Transverse colon (tissue), 4 donors: ENCODE results near the gene ATXN2. TPM values are rescaled to one million over a fixed set of nuclear protein-coding genes. Genes with fewer than 3 reads are reported as not detected.

Experiments
- DNase-seq: peaks from one replicate; pipeline ENCODE4 v3.0.0-alpha.2; 2019
- H3K27ac ChIP-seq, 4 donors: fragments of 200-600 bp; sonication (generic); 2 replicates each; pipeline ENCODE4 v1.5.1; 2016 to 2018; ENCODE audit warnings: inconsistent platforms in 4 of 4
- H3K27me3 ChIP-seq: fragments of 200-600 bp; sonication (generic); 2 replicates; pipeline ENCODE4 v1.5.1; 2017; ENCODE audit warnings: inconsistent platforms
- H3K36me3 ChIP-seq, 4 donors: fragments of 200-600 bp; sonication (generic); 2 replicates each; pipeline ENCODE4 v1.5.1; 2017 to 2019; ENCODE audit warnings: inconsistent platforms in 4 of 4
- H3K4me1 ChIP-seq, 4 donors: fragments of 200-600 bp; sonication (generic); 2 replicates each; pipeline ENCODE4 v1.5.1; 2017 to 2020; ENCODE audit warnings: inconsistent platforms in 4 of 4
- H3K4me3 ChIP-seq, 4 donors: fragments of 200-600 bp; sonication (generic); 1 replicate in 1 of 4; 2 replicates in 3 of 4; pipeline versions ENCODE4 v1.5.1 to v1.6.1; 2017 to 2019; ENCODE audit warnings: inconsistent platforms in 4 of 4
- H3K9me3 ChIP-seq, 2 donors: fragments of 200-600 bp; sonication (generic); 2 replicates each; pipeline ENCODE4 v1.5.1; 2017 to 2019; ENCODE audit warnings: inconsistent platforms in 2 of 2
- CTCF ChIP-seq, 5 experiments: fragments of 200-600 bp in 3 of 5; fragments of 450-650 bp in 2 of 5; sonication (generic) in 3 of 5; IDR thresholded peaks; 1 replicate in 2 of 5; 2 replicates in 3 of 5; pipeline ENCODE4 v1.5.1; 2016 to 2017; ENCODE audit warnings: antibody characterized with exemption in 5 of 5, inconsistent platforms in 3 of 5, mild to moderate bottlenecking in 2 of 5, moderate library complexity in 1 of 5
- EP300 ChIP-seq: sonication (generic); formaldehyde crosslinking; IDR thresholded peaks from one replicate; pipeline ENCODE4 v1.6.1; 2017; ENCODE audit warnings: antibody characterized with exemption, low read depth
- POLR2A ChIP-seq: fragments of 450-650 bp; IDR thresholded peaks from one replicate; pipeline ENCODE4 v1.6.1; 2016; ENCODE audit warnings: antibody characterized with exemption, mild to moderate bottlenecking, moderate library complexity
- POLR2AphosphoS5 ChIP-seq, 3 donors: sonication (generic); formaldehyde crosslinking; IDR thresholded peaks; one replicate each; pipeline ENCODE4 v1.6.1; 2016; ENCODE audit warnings: antibody characterized with exemption in 3 of 3
- WGBS, 2 donors: methylation state at CpG; one replicate each; pipeline ENCODE4 v1.1.5; 2018; ENCODE audit warnings: low coverage in 1 of 2; 5-methylcytosine and 5-hydroxymethylcytosine counted together
- in situ Hi-C, 4 donors: fragments of 200-750 bp; cut with MboI; loops; one replicate each; pipeline versions ENCODE4 v1.15.0 to v1.15.1; 2017; ENCODE audit warnings: low sequenced_read_pairs in 3 of 4, low pct_ligation_motif_present in 1 of 4, low pct_unique_long_range_greater_than_20kb in 1 of 4
- intact Hi-C: fragments of 100-400 bp; cut with DNase I; formaldehyde crosslinking; loops from one replicate; pipeline ENCODE4 v1.15.1; 2023; ENCODE audit warnings: low total_unique reads
- total RNA-seq, 4 donors: library from RNA; depleted of rRNA; stranded (reverse); fragments of >200 nt; gene quantifications; one replicate each; pipeline ENCODE4 v1.1.0, GENCODE V29; 2016

ATXN2 gene
- total RNA-seq, 4 donors from 2014 or later, result 50.2 to 95.5 (median 83.2) TPM

GRCh38 chr12:111430433-111431353 lies 168.4 kb downstream of the ATXN2 start:
- Histone ChIP-seq H3K27me3 (no peaks in the 10 kb centered on the region), H3K27ac (peak overlapping the region; percentile 76 to 85 (median 80)), H3K9me3 (no peaks in the 10 kb centered on the region), H3K4me1 (peaks cover 73 to 100% (median 94%) of the 10 kb centered on the region in 4 donors), H3K4me3 (peak overlapping the region in 1 of 4 donors; percentile 0), H3K36me3 (no peaks in the 10 kb centered on the region)
- DNase-seq, result no peak
- intact Hi-C loops (no loop called here), in situ Hi-C loops (no loop called here)
- WGBS, 2 donors, result 35 to 44% methylated on average over 5 to 17 of the region's 17 CpGs
- no peak for TF ChIP-seq EP300
- no peak for TF ChIP-seq POLR2A
- TF ChIP-seq CTCF (IDR thresholded peaks at IDR 0.05), result no peak
- TF ChIP-seq POLR2AphosphoS5 (IDR thresholded peaks at IDR 0.05), result no peak

- H3K9me3 ChIP-seq, result no peaks in the 10 kb centered on the region
- in situ Hi-C loops (no loop called here), intact Hi-C loops (no loop called here)
- no peaks in the 10 kb centered on the region for H3K27me3 ChIP-seq
- H3K27ac ChIP-seq, result peak overlapping the region; percentile 76 to 85 (median 80)
- no peaks in the 10 kb centered on the region for H3K36me3 ChIP-seq
- 59 to 90% methylated on average over 7 to 20 of the region's 21 CpGs for WGBS, 2 donors
- peak overlapping the region in 1 of 4 donors; percentile 6 for H3K4me3 ChIP-seq
- no peak for DNase-seq
- peaks cover 70 to 100% (median 92%) of the 10 kb centered on the region in 4 donors for H3K4me1 ChIP-seq
- TF ChIP-seq POLR2A (no peak), EP300 (no peak), POLR2AphosphoS5 (IDR thresholded peaks at IDR 0.05) (no peak), CTCF (IDR thresholded peaks at IDR 0.05) (no peak)
Observed at GRCh38 chr12:111429828-111430432, 169.2 kb downstream of the ATXN2 start.

GRCh38 chr12:111428728-111429175 lies 170.4 kb downstream of the ATXN2 start:
- H3K4me1 ChIP-seq, result peaks cover 65 to 95% (median 86%) of the 10 kb centered on the region in 4 donors
- TF ChIP-seq EP300 (no peak), CTCF (IDR thresholded peaks at IDR 0.05) (no peak), POLR2A (no peak), POLR2AphosphoS5 (IDR thresholded peaks at IDR 0.05) (no peak)
- in situ Hi-C loops (no loop called here), intact Hi-C loops (no loop called here)
- H3K27me3 ChIP-seq, result no peaks in the 10 kb centered on the region
- no peaks in the 10 kb centered on the region for H3K36me3 ChIP-seq
- peak; percentile 70 for DNase-seq
- peak overlapping the region; percentile 76 to 85 (median 80) for H3K27ac ChIP-seq
- H3K9me3 ChIP-seq, result no peaks in the 10 kb centered on the region
- 26% methylated on average over 21 of the region's 21 CpGs; no CpG with 5 or more reads in 1 of the 2 donors for WGBS, 2 donors
- no peak overlapping the region for H3K4me3 ChIP-seq

GRCh38 chr12:111428081-111428727 lies 170.9 kb downstream of the ATXN2 start:
- Histone ChIP-seq H3K4me3 (no peak overlapping the region), H3K27me3 (no peaks in the 10 kb centered on the region), H3K36me3 (no peaks in the 10 kb centered on the region), H3K9me3 (no peaks in the 10 kb centered on the region), H3K27ac (peak overlapping the region; percentile 76 to 85 (median 80)), H3K4me1 (peaks cover 60 to 90% (median 80%) of the 10 kb centered on the region in 4 donors)
- DNase-seq, result no peak
- in situ Hi-C loops (no loop called here), intact Hi-C loops (no loop called here)
- 83% methylated on average over 9 of the region's 9 CpGs; no CpG with 5 or more reads in 1 of the 2 donors for WGBS, 2 donors
- TF ChIP-seq CTCF (IDR thresholded peaks at IDR 0.05) (no peak), POLR2AphosphoS5 (IDR thresholded peaks at IDR 0.05) (no peak), EP300 (no peak), POLR2A (no peak)
